K562 (cell line): ENCODE data around the gene JADE2. TPM values are rescaled to one million over a fixed set of nuclear protein-coding genes. Genes with fewer than 3 reads are reported as not detected.
A peak's percentile ranks its signal among the peaks of the same experiment; 100 is the strongest.

Source experiments
- ATAC-seq: fragments of 200-7000 bp; cut with Tn5 transposase; 3 replicates; pipeline ENCODE4 v1.9.1; 2020; ENCODE audit warnings: moderate library complexity
- BruUV-seq: library from RNA; stranded (reverse); fragments of 400-500 nt; replicated peaks from 2 replicates; lab custom pipeline; 2021; lab: Mats Ljungman, UMichigan
- CTCF ChIA-PET: fragments of 300-600 bp; formaldehyde crosslinking; extraction: SDS; loops from one replicate; lab custom pipeline; 2021; ENCODE audit warnings: low intra/inter-chr PET ratio; lab: Yijun Ruan, JAX
- POLR2A ChIA-PET: fragments of 300-600, 350-650 bp; sonication (Branson Sonifier 250); formaldehyde crosslinking; extraction: SDS; loops from one replicate; lab custom pipeline; 2021; ENCODE audit warnings: antibody characterized with exemption, inconsistent platforms; lab: Yijun Ruan, JAX
- DNase-seq, 4 experiments: peaks; one replicate each; pipeline versions ENCODE4 v3.0.0 to v3.0.0-alpha.2; 2011 to 2018; ENCODE audit warnings: low spot score in 3 of 4, mixed read lengths in 3 of 4; ENCODE audit errors: extremely low read depth in 1 of 4
- FAIRE-seq: peaks from 2 replicates; lab custom pipeline; 2011; peaks lifted over from hg19 to GRCh38; lab: Jason Lieb, UNC
- H2AFZ ChIP-seq: 2 replicates; pipeline ENCODE4 v1.6.0; 2011; ENCODE audit warnings: low read depth, low read length, control low read depth, inconsistent platforms
- H3K27ac ChIP-seq: fragments of 200-600 bp; 3 replicates; pipeline ENCODE4 v1.8.0; 2011; ENCODE audit warnings: low read depth, mild to moderate bottlenecking, control low read depth, inconsistent platforms, low read length, moderate library complexity, mixed read lengths; ENCODE audit errors: extremely low read depth
- H3K27me3 ChIP-seq, 2 experiments: fragments of 300-600 bp in 1 of 2; 2 replicates in 1 of 2; 3 replicates in 1 of 2; pipeline versions ENCODE4 v1.6.0 to v1.8.0; 2011; ENCODE audit warnings: inconsistent platforms in 2 of 2, low read length in 2 of 2, mild to moderate bottlenecking in 1 of 2, mixed read lengths in 1 of 2, moderate library complexity in 1 of 2; ENCODE audit not compliant: control insufficient read depth in 2 of 2, insufficient read depth in 2 of 2
- H3K36me3 ChIP-seq: fragments of 300-600 bp; 3 replicates; pipeline ENCODE4 v1.8.0; 2011; ENCODE audit warnings: mild to moderate bottlenecking, low read length, inconsistent platforms; ENCODE audit not compliant: control insufficient read depth, insufficient read depth
- H3K4me1 ChIP-seq, 2 experiments: fragments of 200-600 bp in 1 of 2; replicated peaks in 1 of 2; 2 replicates in 1 of 2; 3 replicates in 1 of 2; pipeline versions ENCODE4 v1.5.1 to v1.8.0; 2011; ENCODE audit warnings: inconsistent platforms in 2 of 2, low read length in 2 of 2, mild to moderate bottlenecking in 1 of 2, mixed read lengths in 1 of 2, moderate library complexity in 1 of 2; ENCODE audit not compliant: control insufficient read depth in 2 of 2, insufficient read depth in 2 of 2
- H3K4me2 ChIP-seq: 2 replicates; pipeline ENCODE4 v1.6.1; 2011; ENCODE audit warnings: low read length, control low read depth, inconsistent platforms, mixed read lengths; ENCODE audit not compliant: insufficient read depth
- H3K4me3 ChIP-seq: fragments of 200-600 bp; sonication (generic), shearing (Covaris generic); 2 replicates; pipeline ENCODE4 v1.5.1; 2016; ENCODE audit warnings: control low read depth, inconsistent platforms
- H3K79me2 ChIP-seq: fragments of 200-600 bp; 3 replicates; pipeline ENCODE4 v1.8.0; 2011; ENCODE audit warnings: low read length, inconsistent platforms; ENCODE audit not compliant: control insufficient read depth, insufficient read depth
- H3K9ac ChIP-seq, 2 experiments: 2 replicates each; pipeline versions ENCODE4 v1.6.0 to v1.6.1; 2011; ENCODE audit warnings: low read depth in 2 of 2, low read length in 2 of 2, control low read depth in 1 of 2, inconsistent platforms in 1 of 2, mild to moderate bottlenecking in 1 of 2, mixed read lengths in 1 of 2; ENCODE audit not compliant: insufficient read depth in 1 of 2
- H3K9me1 ChIP-seq: one replicate; pipeline ENCODE4 v1.6.0; 2011; ENCODE audit warnings: inconsistent platforms, mild to moderate bottlenecking, low read length, moderate library complexity; ENCODE audit not compliant: control insufficient read depth, insufficient read depth
- H3K9me3 ChIP-seq: replicated peaks from 2 replicates; pipeline ENCODE4 v1.5.1; 2011; ENCODE audit warnings: low read depth, low read length, inconsistent platforms; ENCODE audit not compliant: control insufficient read depth, insufficient read depth
- H4K20me1 ChIP-seq: replicated peaks from 2 replicates; pipeline ENCODE4 v1.6.1; 2011; ENCODE audit warnings: low read length, inconsistent platforms, mixed read lengths; ENCODE audit not compliant: control insufficient read depth, insufficient read depth
- ARHGAP35 ChIP-seq: fragments of 450-650 bp; IDR thresholded peaks from 2 replicates; pipeline ENCODE4 v1.6.1; 2018; ENCODE audit not compliant: partially characterized antibody
- CEBPB ChIP-seq: fragments of 450-650 bp; IDR thresholded peaks from 2 replicates; pipeline ENCODE4 v1.6.1; 2016; ENCODE audit warnings: missing genetic modification characterization, missing compliant biosample characterization
- E2F5 ChIP-seq: sonication (generic); formaldehyde crosslinking; IDR thresholded peaks from 2 replicates; pipeline ENCODE4 v1.8.0; 2022; ENCODE audit warnings: mild to moderate bottlenecking, missing genetic modification reagents
- E2F8 ChIP-seq: fragments of 450-650 bp; IDR thresholded peaks from 2 replicates; pipeline ENCODE4 v1.7.1; 2018; ENCODE audit warnings: mild to moderate bottlenecking, low read depth; ENCODE audit not compliant: partially characterized antibody
- EGR1 ChIP-seq: fragments of 450-650 bp; conservative IDR thresholded peaks from 2 replicates; pipeline ENCODE4 v1.6.1; 2017; ENCODE audit warnings: mild to moderate bottlenecking
- GTF2E2 ChIP-seq: fragments of 200-800 bp; sonication (Bioruptor generic); IDR thresholded peaks from 2 replicates; pipeline ENCODE4 v1.6.1; 2016; ENCODE audit warnings: missing genetic modification characterization, missing compliant biosample characterization
- KAT2B ChIP-seq: IDR thresholded peaks from one replicate; pipeline ENCODE4 v1.6.1; 2012; ENCODE audit warnings: low read depth, mild to moderate bottlenecking, control low read depth, inconsistent platforms, low read length, moderate library complexity
- KAT7 ChIP-seq: sonication (generic); formaldehyde crosslinking; IDR thresholded peaks from 2 replicates; pipeline ENCODE4 v1.8.0; 2022; ENCODE audit warnings: missing genetic modification reagents, mild to moderate bottlenecking, borderline replicate concordance
- KLF6 ChIP-seq: fragments of 250-450 bp; sonication (Bioruptor Pico); IDR thresholded peaks from 2 replicates; pipeline ENCODE4 v1.4.0; 2020; ENCODE audit warnings: mild to moderate bottlenecking, moderate library complexity, borderline replicate concordance
- MCM2 ChIP-seq: fragments of 450-650 bp; IDR thresholded peaks from 2 replicates; pipeline ENCODE4 v1.6.1; 2017; ENCODE audit warnings: low read depth, mild to moderate bottlenecking
- NELFE ChIP-seq: IDR thresholded peaks from 2 replicates; pipeline ENCODE4 v1.6.1; 2011; ENCODE audit warnings: mild to moderate bottlenecking; ENCODE audit not compliant: insufficient read depth, insufficient read length
- TBL1XR1 ChIP-seq, 2 experiments: IDR thresholded peaks; 2 replicates each; pipeline ENCODE4 v1.6.1; 2012; ENCODE audit warnings: improper control_type of control experiment in 2 of 2, low read length in 2 of 2, mild to moderate bottlenecking in 1 of 2
- ZNF165 ChIP-seq: fragments of 250-450 bp; sonication (Bioruptor Pico); IDR thresholded peaks from 2 replicates; pipeline ENCODE4 v1.4.0; 2020; ENCODE audit warnings: borderline replicate concordance
- WGBS: fragments of 100-300 bp; shearing (Covaris generic); methylation state at CpG from one replicate; pipeline ENCODE4 v1.1.6; 2016; ENCODE audit warnings: low coverage, mixed read lengths; ENCODE audit not compliant: insufficient coverage; ENCODE audit errors: missing lambda C conversion rate; 5-methylcytosine and 5-hydroxymethylcytosine counted together
- in situ Hi-C: fragments of 300-500 bp; cut with MboI; formaldehyde crosslinking; loops from 4 replicates; pipeline ENCODE4 v1.15.0; 2018; ENCODE audit warnings: inconsistent platforms, mixed read lengths
- intact Hi-C: fragments of 100-400 bp; cut with micrococcal nuclease; formaldehyde crosslinking; loops from 2 replicates; pipeline ENCODE4 v1.14.2; 2022
- polyA plus RNA-seq, 8 experiments: library from polyadenylated mRNA; depleted of rRNA in 4 of 8; stranded (reverse) in 5 of 8; unstranded in 3 of 8; fragments of >200 nt; fragmentation: Nextera tagmentation in 2 of 8; fragmentation: Illumina TruSeq in 1 of 8; extraction: Ambion mirVana in 2 of 8; extraction: Trizol in 1 of 8; gene quantifications; 2 replicates each; pipeline versions ENCODE4 v1.2.1 to v1.2.3, GENCODE V29; 2011 to 2014; ENCODE audit warnings: inconsistent platforms in 1 of 8, missing spikeins in 1 of 8
- total RNA-seq, 7 experiments: library from RNA; depleted of rRNA in 6 of 7; stranded (reverse); fragments of >200 nt in 6 of 7; fragmentation: Illumina TruSeq in 2 of 7; extraction: Trizol in 2 of 7; gene quantifications; 2 replicates each; pipeline versions ENCODE4 v1.2.1 to v1.2.3, GENCODE V29; 2011 to 2021; ENCODE audit warnings: low replicate concordance in 1 of 7

The JADE2 gene
- total and polyA plus RNA-seq, 9 of the 15 experiments (the other 6 are each of a cell fraction or from before 2014, with no cell fraction given) = 0.50 to 23.3 (median 9.1) TPM

- ChIA-PET POLR2A (interaction anchor here (0.6 kb wide), 2 partner anchors 182 to 432 kb away, joined by 4 to 5 read pairs; no protein-coding TSS in a partner anchor), CTCF (interaction anchor here (0.8 to 1.6 kb wide), 3 partner anchors 283 to 546 kb away, joined by 4 to 6 read pairs (median 6); no protein-coding TSS in a partner anchor)
- 63% methylated on average over 2 of the region's 2 CpGs for WGBS
- Histone ChIP-seq H3K27ac (no peak overlapping the region), H3K36me3 (no peaks in the 10 kb centered on the region), H3K9ac (peak overlapping the region in 1 of 2 experiments; percentile 65; a peak in 1 of 4 replicates), H3K4me1 (peaks cover 0 to 10% of the 10 kb centered on the region in 2 experiments; a peak in 3 of 5 replicates), H3K79me2 (no peaks in the 10 kb centered on the region), H3K9me3 (no peaks in the 10 kb centered on the region), H3K4me3 (no peak overlapping the region), H4K20me1 (no peaks in the 10 kb centered on the region), H3K9me1 (no peaks in the 10 kb centered on the region), H2AFZ (no peak overlapping the region), H3K4me2 (no peak overlapping the region), H3K27me3 (no peaks in the 10 kb centered on the region)
- no peak for DNase-seq
- in situ Hi-C loops = loop anchor here (10.0 to 25.0 kb wide), 2 partner anchors 401 to 549 kb away; no protein-coding TSS in a partner anchor
- intact Hi-C loops = loop anchor here (2.0 to 5.0 kb wide), 3 partner anchors 153 to 399 kb away; partner anchors contain the start of gene CAMLG
- BruUV-seq = no TSS peak
- ATAC-seq = no peak
- FAIRE-seq = no peak
- TF ChIP-seq MCM2 (no peak), TBL1XR1 (IDR thresholded peaks at IDR 0.05; ENCODE audit: low read length in 2 of 2) (no peak), NELFE (no peak), ARHGAP35 (no peak), EGR1 (no peak), KAT7 (CRISPR knock-in tag) (no peak), E2F8 (no peak), KAT2B (no peak), GTF2E2 (tag) (no peak), CEBPB (tag) (no peak), ZNF165 (CRISPR knock-in tag) (no peak), KLF6 (no peak), E2F5 (CRISPR knock-in tag) (no peak)
Observed at GRCh38 chr5:134585966-134586365, 60.5 kb downstream of the JADE2 start.
